Ovary (tissue), 3 donors: ENCODE results near the gene ZNF205.

Experiments
- CTCF ChIP-seq, 3 donors: fragments of 450-650 bp in 2 of 3; fragments of 200-600 bp in 1 of 3; IDR thresholded peaks; one replicate each; pipeline versions ENCODE4 v1.5.1 to v1.8.0; 2016 to 2022; ENCODE audit warnings: antibody characterized with exemption in 3 of 3, mild to moderate bottlenecking in 1 of 3
- POLR2A ChIP-seq: fragments of 450-650 bp; IDR thresholded peaks from one replicate; pipeline ENCODE4 v1.6.1; 2017; ENCODE audit warnings: antibody characterized with exemption, mild to moderate bottlenecking, moderate library complexity
- donor health status: DM: no; HTN: no; CAD: no.

GRCh38 chr16:3127745-3128144 is 15.4 kb downstream of the ZNF205 start:
- no peak for TF ChIP-seq POLR2A
- no peak for TF ChIP-seq CTCF (IDR thresholded peaks at IDR 0.05)
